Jurkat, Clone E6-1 (cell line): Measurements from ENCODE around the gene SCIMP.
"Not testable (repeated sequence)": the region's sequence is repeated elsewhere in the genome, so short reads cannot be mapped to it uniquely, and the experiment has no call there.

Source experiments
- DNase-seq: peaks from one replicate; pipeline ENCODE4 v3.0.0-alpha.2; 2011; ENCODE audit warnings: low read depth, low spot score
- H3K4me3 ChIP-seq: 2 replicates; pipeline ENCODE4 v1.5.1; 2011; ENCODE audit warnings: mild to moderate bottlenecking, low read length, control low read depth, moderate library complexity

Gene SCIMP

DNA sequence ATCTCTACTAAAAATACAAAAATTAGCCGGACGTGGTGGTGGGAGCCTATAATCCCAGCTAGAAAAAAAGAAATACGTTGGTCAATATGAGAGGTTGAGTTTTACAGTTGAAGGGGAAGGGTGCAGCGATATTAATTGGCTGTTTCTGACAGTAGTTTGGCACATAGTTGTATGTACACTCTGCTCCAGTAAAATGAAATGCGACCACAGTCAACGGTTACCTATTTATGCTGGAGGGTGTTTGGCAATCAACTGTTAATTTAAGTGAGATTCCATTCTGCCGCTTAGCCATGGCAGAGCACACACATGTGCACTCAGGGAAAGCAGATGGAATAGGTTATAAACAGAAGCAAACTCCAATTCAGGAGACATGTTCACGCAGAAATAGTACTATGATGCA lies 33.6 kb downstream of the SCIMP start:
- no peak for DNase-seq
- no peak overlapping the region for H3K4me3 ChIP-seq

DNA sequence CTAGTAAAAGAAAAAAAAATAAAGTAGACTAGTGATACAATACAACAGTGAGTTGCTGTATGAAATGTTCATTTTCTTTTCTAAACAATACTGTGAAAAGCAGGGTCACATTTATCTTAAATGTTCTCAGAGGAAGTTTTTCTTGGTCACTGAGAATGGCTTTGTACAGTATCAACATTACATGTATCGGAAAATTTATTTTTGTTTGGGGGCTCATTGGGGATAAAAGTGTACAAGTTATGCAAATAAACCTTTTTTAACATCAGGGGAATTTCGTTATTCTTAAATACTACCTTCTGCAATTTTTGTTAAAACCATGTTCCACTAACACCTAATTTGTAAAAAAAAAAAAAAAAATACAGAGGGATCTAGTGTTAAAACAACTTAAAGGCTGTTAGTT lies 34.3 kb downstream of the SCIMP start:
- DNase-seq: no peak
- H3K4me3 ChIP-seq: no peak overlapping the region

DNA sequence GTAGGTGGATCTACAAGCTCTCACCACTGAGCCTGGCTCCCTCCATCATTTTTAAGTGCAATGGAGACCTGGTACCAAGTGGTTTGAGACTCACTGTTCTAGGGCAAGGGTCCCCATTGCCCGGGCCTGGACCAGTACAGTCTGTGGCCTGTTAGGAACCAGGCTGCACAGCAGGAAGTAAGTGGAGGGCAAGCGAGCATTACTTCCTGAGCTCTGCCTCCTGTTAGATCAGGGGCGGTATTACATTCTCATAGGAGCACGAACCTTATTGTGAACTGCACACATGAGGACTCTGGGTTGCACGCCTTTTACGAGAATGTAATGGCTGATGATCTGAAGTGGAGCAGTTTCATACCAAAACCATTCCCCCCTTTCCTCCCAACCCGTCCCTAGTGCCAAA lies 36.2 kb downstream of the SCIMP start:
- H3K4me3 ChIP-seq: no peak overlapping the region
- no peak for DNase-seq

DNA sequence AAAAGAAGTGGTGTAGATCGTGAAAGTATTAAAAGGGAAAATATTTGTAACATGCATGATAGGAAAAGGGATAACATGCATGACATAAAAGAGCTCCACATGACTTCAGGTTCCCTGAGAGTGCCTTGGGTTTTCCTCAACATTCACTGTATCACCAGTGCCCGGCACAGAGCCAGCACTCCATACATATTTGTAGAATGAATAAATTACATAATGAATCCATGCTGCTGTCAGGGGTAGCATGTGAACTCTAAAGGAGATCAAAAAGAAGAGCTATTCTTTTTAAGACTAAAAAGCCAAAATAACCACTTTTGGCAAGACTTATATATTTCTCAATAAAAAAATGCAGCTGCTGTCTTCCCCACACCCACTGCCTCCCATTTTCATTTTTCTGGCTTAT lies 40.3 kb downstream of the SCIMP start:
- no peak overlapping the region for H3K4me3 ChIP-seq
- no peak for DNase-seq

DNA sequence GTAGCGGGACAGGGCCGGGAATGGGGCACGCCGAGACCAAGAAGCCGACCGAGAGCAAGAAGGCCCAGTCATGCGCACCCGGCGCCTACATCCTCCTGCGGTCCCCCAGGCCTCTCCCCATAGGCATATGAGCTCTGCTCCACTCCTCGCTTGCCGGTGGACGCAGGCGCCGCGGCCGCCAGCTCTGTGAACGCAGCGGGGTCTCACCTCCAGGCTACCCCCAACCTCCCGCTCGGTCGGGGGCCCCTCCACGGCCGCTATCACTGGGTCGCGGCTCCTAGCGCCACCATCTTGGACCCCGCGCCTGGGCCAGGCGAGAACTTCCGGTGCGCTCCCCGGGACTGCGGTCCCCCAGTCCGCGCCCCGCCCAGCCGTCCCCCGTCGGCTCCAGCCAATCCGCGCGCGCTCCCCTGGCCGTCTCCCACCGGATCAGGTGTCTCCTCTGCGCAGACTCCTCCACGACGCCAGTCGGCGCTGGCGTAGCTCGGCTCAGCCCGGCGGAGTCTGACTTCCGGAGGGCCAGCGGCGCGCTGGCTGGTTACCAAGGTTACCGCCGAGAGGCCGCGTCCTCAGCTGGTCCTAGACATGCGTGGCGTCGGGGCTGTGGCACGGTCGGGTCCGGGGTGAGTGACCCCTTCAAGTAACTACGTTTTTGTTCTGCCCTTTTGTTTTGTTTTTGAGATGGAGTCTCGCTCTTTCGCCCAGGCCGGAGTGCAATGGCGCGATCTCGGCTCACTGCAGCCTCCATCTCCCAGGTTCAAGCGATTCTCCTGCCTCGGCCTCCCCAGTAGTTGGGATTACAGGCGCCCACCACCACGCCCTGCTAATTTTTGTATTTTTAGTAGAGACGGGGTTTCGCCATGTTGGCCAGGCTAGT lies 42.9 kb downstream of the SCIMP start, which contains the start of gene ZNF594:
Gene ZNF594 (minus strand): TSS at position 328 of the 877 bp plus-strand sequence. CDS start 7,612 bp downstream, outside the sequence.
- H3K4me3 ChIP-seq: peak within 1 kb of the TSS; percentile 64
- DNase-seq: peak; percentile 92

DNA sequence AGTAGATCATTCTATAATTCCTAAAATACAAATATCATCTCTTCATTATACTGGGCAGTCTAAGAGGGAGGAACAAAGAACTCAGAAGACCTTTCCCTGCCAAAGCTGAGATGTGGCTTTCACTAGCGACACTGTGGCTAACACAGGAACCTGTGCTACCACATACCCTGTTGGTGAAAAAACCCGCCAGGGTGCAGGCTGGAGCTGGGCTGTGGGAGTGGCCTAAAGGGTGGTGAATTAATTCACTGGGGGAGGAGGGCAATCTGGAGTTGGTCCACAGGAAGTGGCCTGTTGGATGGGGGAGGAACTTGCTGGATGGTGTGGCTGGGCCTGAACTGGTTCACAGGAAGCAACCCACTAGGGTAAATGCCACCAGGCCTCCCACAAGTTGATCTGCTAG lies 50.4 kb downstream of the SCIMP start:
- no peak for DNase-seq
- no peak overlapping the region for H3K4me3 ChIP-seq

DNA sequence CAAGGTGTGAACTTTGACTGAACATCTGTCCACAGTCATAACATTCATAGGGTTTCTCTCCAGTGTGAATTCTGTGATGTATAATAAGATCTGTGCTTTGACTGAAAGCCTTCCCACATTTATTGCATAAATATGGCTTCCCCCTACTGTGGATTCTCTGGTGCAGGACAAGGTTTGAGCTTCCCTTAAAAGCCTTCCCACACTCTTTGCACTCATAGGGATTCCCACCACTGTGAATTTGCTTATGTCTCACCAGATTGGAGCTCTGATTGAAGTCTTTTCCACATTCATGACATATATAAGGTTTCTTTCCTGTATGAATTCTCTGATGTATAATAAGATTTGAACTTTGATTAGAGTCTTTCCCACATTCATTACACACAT lies 51.3 kb downstream of the SCIMP start:
- DNase-seq: no peak
- no peak overlapping the region for H3K4me3 ChIP-seq

DNA sequence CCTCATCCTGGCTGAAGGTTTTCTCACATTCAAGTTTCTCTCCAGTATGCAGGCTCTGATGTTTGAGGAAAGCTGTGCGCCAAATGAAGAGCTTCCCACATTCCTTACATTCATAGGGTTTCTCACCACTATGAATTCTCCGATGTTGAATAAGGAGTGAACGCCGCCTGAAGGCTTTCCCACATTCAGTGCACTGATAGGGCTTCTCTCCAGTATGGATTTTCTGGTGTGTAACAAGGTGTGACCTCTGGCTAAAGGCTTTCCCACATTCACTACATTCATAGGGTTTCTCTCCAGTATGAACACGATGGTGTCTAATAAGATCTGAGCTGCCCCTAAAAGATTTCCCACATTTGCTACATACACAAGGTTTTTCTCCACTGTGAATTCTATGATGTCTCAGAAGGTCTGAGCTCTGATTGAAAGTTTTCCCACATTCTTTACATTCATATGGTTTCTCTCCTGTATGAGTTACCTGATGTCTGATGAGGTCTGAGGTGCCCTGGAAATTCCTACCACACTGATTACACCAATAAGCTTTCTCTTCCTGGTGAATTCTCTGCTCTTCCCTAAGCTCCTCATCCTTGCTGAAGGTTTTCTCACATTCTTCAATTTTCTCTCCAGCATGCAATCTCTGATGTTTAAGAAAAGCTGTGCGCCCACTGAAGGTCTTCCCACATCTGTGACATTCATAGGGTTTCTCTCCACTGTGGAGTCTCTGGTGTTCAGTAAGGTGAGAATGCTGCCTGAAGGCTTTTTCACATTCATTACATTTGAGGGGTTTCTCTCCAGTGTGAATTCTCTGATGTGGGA lies 51.9 kb downstream of the SCIMP start:
- H3K4me3 ChIP-seq: no peak overlapping the region
- DNase-seq: no peak

DNA sequence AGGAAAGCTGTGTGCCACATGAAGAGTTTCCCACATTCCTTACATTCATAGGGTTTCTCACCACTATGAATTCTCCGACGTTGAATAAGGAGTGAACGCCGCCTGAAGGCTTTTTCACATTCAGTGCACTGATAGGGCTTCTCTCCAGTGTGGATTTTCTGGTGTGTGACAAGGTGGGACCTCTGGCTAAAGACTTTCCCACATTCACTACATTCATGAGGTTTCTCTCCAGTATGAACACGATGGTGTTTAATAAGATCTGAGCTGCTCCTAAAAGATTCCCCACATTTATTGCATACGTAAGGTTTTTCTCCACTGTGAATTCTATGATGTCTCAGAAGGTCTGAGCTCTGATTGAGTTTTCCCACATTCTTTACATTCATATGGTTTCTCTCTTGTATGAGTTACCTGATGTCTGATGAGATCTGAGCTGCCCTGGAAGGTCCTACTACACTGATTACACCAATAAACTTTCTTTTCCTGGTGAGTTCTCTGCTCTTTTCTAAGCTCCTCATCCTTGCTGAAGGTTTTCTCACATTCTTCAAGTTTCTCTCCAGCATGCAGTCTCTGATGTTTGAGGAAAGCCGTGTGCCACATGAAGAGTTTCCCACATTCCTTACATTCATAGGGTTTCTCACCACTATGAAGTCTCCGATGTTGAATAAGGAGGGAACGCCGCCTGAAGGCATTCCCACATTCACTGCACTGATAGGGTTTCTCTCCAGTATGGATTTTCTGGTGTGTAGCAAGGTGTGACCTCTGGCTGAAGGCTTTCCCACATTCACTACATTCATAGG lies 53.0 kb downstream of the SCIMP start:
- no peak for DNase-seq
- no peak overlapping the region for H3K4me3 ChIP-seq

DNA sequence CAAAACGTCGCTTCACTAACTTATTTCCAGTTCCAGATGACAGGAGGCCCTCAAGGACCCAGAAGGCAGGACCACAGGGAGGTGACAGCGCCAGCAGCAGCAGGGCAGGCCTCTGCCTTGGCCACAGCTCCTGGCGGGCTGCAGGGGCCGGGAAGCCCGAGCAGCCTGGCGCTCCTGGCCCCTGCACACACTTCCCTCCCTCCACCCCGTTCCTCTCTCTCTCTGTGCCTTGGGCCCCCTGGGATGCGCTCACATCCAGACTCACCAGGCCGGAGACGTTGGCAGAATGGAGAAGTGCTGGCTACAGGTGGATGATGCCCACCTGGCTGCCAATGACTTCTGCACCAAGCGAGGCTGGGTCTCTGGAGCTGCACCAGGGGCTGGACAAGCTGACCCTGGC lies 55.7 kb downstream of the SCIMP start:
- H3K4me3 ChIP-seq: no peak overlapping the region
- DNase-seq: no peak

DNA sequence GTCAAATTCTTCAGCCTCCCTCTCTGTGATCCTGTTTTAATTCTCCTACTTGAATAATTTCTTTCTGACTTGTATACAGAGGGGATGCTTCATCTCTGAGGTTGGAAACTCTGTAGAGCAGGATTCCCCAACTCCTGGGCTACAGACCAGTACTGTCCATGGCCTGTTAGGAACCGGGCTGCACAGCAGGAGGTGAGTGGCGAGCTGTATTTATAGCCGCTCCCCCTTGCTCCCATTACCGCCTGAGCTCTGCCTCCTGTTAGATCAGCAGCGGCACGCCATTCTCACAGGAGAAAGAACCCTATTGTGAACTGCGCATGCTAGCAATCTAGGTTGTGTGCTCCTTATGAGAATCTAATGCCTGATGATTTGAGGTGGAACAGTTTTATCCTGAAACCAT lies 59.6 kb downstream of the SCIMP start:
- not testable (repeated sequence) for DNase-seq, H3K4me3 ChIP-seq

DNA sequence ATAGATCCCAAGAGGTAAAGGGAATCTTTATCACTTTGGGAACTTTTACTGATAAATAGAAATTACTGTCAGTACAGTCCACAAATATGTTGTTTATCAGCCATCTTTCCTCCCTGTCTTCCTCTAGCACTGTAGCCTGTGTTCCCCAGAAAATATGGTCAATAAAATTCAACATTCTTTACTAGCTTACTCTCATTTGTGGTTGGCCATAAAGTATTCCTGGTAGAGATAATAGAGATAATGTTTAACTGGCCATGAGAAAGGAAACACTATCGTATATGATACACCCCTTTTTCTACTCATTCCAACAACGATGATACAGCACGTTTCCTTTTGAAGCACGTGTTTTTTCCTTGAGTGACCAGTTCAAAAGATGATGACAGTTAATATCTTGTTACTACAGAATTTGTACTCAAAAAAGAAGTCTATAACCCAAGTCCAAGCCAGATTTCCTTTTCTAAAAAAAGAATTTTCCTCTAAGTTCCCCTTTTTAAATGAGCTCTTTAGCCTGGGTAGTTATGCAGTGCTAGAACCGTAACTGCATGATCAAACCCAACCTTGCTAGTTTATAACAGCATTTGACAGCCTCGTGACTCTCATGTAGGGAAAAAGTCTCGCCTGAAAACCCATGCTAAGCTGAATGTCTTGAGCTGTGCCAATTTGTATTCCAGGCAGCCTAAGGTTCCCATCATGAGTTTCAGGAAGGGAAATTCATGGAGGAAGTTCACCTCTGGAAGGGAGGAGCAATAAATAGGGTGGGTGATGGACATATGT lies 68.7 kb downstream of the SCIMP start:
- H3K4me3 ChIP-seq, DNase-seq: not testable (repeated sequence)

DNA sequence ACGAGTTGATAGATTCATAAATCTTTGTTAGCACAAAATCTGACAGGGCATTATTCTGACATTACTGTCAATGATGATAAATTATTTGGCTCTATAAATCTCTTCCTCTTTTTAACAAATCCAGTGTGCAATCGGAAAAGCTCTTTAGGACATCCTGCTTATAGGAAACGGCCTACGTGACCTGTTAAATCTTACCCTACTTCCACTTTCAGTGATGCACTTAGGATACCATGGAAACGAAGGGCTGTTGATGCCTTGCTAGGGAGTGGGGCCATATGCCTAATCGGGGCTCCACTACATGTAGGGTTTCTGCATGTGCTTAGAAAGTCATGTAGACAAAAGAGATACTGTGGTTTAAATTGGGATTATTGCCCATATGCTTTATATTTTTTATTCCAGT lies 70.2 kb downstream of the SCIMP start:
- DNase-seq: no peak
- no peak overlapping the region for H3K4me3 ChIP-seq

DNA sequence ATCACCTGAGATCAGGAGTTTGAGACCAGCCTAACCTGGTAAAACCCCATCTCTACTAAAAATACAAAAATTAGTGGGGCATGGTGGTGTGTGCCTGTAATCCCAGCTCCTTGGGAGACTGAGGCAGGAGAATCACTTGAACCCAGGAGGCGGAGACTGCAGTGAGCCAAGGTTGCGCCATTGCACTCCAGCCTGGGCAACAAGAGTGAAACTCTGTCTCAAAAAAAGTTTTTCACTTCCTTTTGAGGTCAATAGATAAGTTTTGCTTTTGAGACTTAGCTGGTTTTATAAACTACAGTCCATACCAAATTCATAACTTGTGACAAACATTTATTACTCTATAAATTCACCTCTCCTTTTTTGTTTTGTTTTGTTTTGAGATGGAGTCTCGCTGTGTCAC lies 72.9 kb downstream of the SCIMP start:
- not testable (repeated sequence) for H3K4me3 ChIP-seq, DNase-seq

DNA sequence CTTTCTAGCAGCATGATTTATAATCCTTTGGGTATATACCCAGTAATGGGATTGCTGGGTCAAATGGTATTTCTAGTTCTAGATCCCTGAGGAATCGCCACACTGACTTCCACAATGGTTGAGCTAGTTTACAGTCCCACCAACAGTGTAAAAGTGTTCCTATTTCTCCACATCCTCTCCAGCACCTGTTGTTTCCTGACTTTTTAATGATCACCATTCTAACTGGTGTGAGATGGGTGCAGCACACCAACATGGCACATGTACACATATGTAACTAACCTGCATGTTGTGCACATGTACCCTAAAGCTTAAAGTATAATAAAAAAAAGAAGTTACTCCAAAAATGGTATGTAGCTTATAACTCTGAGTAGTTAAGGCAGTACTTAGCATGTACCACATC lies 74.0 kb downstream of the SCIMP start:
- not testable (repeated sequence) for H3K4me3 ChIP-seq, DNase-seq
